Measurements from ENCODE around the gene CA10.

DNA sequence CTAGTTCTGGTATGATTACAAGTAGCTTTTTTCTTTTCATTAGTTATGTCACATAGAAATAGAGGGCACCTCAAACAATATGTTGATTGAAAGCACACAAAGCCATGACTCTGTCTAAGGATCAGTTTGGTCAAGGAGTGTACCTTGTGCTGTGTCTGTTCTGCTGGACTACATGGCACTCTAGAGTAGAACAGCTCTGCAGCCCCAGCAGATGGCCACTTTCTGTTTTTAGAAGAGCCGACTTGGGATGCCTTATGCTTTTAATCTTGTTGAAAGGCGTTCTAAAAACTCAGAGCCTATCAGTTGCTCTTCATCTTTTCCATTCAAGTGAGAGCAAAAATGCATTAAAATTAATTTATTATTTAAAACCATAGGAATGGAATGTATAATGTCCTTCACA lies 49.3 kb upstream of the CA10 start:
- TF ChIP-seq POLR2AphosphoS5 (IDR thresholded peaks at IDR 0.05; ENCODE audit: low read depth, low read length) (no peak), TAF1 (IDR thresholded peaks at IDR 0.05; ENCODE audit: borderline replicate concordance, insufficient read depth, low read length) (no peak)

Measured in PFSK-1 (cell line).